Astrocyte of the hippocampus (primary cell): ENCODE results near the gene NKD1.
"Not testable (repeated sequence)": the region's sequence is repeated elsewhere in the genome, so short reads cannot be mapped to it uniquely, and the experiment has no call there.

Source experiments
- DNase-seq: peaks from one replicate; pipeline ENCODE4 v3.0.0; 2011; ENCODE audit warnings: low read depth, low spot score

NKD1 gene

DNA sequence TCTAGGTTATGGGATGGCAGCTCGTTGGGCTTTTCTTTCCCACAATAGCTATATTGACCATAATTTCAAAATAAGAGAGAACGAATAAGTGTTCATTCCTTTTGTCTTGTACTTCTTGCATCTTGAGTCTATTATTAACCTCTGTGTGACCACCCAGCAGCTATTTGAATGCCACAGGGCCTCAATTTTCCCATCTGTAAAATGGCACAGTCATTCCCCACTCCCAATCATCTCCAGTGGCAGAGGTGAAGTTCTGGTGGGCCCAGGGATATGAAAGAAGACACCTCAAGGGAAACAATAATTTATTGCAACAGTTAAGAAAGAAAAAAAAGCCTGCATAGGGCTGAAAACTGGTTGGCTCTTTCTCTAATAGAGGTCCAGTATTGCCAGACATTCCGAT, 28.6 kb upstream of the NKD1 start:
- DNase-seq, result no peak

DNA sequence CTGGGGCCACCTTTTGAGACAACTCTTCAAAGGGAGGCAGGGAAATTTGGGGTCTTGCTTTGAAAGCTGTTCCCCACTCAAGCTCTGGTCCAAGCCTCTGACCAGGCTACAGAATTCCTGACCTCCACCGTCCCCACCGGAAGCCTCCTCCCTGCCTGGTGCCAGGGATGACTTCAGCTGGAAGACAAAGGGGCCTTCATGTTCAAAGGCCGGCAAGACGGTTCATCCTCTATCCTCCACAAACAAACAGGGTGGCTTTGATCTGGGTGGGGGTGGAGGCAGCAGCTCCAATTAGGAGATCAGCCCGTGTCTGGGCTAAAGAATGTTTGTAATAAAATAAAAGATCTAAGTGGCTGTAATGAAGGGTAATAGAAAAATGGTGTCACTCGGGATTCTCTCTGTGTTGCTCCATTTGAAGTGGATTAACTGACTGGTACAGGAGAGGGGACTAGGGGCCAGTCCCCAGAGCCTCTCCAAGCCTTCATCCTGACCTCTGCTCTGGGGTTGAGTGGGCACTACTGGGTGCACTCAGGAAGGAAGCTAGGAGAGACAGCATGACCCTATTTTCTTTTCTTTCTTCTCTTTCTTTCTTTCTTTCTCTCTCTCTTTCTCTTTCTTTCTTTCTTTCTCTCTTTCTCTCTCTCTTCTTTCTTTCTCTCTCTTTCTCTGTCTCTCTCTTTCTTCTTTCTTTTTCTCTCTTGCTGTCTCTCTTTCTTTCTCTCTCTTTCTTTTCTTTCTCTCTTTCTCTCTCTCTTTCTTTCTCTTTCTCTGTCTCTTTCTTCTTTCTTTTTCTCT, 27.5 kb upstream of the NKD1 start:
- DNase-seq, result no peak

DNA sequence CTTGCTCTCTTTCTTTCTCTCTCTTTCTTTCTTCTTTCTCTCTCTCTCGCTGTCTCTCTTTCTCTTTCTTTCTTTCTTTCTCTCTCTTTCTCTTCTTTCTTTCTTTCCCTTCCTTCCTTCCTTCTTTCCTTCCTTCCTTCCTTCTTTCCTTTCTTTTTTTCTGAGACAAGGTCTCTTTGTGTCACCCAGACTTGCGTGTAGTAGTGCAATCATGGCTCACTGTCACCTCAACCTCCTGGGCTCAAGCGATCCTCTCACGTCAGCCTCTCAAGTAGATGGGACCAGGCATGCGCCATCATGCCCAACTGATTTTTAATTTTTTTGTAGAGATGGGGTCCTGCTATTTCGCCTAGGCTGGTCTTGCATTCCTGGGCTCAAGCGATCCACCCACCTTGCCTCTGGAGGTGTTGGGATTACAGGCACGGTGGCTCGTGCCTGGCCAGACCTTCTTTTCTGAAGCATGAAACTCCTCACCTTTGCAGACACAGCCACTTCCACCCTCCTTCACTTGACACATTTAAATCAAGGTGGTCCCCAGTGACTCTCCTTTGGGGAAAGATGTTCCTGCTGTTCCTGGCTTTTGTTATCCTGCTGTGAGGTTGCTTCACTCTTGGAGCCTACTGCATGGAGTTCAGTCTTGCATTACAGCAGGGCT, 26.8 kb upstream of the NKD1 start:
- no peak for DNase-seq

DNA sequence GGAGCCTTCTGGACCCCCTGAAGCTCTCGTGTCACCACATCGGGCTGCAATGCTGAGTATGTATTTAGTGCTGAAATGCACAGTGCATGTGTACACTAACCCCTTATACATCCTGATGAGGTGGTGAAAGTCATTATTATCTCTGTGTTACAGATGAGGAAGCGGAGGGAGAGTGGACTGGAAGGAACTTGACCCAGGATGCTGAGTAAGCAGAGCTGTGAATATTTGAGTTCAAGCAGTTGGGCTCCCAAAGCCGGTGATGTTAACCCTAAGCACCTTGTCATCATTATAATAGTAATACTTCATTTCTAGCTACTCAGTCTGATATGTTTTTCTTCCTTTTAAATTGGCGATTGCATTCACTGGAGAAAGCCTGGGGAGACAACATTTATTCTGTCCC, 25.9 kb upstream of the NKD1 start:
- no peak for DNase-seq

DNA sequence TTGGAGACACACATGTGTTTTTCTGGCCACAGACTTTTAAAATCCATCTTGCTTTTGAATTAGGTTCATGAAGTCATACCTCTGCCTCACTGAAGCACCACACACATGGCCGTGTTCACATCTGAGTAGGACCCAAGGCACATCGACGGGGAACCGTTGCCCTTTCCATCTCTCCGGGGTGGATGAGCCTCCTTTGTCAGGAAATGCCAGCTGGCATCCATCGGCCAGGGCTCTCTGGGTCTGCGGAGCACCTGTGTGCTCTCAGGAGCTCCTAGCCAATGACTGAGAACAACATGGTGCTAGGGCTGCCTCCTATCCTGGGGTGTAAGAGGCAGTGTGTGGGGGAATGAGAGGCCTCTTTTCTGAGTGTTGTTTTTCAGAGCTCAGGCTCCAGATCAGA, 24.5 kb upstream of the NKD1 start:
- no peak for DNase-seq

DNA sequence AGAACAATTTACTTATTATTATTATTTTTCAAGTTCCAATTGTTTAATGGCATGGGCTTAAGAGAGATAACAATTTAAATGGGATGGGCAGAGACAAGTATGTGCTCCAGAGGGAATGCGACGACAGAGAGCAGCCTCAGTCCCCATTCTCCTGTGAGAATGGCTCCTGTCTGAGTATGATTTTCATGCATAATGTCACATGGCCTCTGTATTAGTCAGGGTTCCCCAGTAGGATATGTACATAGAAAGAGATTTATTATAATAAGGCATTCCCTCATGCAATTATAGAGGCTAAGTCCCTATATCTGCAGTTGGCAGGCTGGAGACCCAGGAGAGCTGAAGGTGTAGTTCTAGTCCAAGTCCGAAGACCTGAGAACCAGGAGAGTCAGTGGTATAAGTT, 22.9 kb upstream of the NKD1 start:
- DNase-seq, result no peak

DNA sequence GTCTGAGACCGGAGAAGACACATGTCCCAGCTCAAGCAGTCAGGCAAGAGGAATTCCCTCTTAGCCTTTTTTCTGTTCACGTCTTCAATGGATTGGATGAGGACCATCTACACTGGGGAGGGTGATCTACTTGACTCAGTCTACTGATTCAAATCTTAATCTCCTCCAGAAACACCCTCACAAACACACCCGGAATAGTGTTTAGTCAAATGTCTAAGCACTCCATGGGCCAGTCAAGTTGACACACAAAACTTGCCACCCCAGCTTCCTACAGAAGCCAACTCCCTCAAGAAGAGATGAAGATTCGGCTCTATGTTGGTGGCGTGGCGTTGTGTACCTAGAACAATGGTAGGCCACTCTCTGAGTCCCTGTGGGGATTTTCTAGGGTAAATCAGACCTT, 22.5 kb upstream of the NKD1 start:
- DNase-seq, result no peak

DNA sequence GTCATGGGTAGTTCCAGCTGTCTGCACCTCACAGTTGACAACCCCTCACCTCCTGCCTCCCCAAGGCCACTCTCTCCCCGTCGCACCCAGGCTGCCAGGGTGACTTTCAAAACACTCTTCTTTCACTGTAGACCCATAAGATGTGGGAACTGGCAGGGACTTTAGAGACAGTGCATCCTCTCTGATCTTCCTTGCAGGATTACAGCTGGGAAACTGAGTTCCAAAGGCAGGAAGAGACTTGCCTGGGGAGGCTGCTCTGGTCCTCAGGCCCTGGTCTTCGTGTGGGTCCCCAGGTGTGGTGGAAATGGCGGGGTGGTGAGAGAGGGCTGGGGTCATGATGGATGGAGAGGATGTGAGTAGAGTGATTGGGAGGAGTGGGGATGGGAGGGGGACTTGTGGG, 21.9 kb upstream of the NKD1 start:
- DNase-seq, result no peak

DNA sequence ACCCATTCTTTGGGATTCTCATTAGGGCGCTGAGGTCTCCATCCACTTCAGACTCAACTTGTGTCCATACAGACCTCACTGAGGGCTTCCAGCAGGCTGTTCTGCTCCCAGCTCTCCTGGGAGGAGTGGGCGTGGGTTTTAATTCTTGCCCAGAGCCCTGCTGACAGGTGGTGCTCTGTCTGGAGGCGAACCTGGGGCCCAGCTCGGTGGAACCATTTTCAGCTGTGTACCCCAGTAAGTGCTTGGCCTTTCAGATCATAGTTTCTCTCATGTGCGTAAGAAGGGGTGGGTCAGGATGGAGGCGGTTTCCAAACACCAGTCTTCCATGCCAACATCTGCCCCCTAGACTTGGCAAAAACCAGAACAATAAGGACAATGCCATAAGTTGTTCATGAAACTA, 21.4 kb upstream of the NKD1 start:
- no peak for DNase-seq

DNA sequence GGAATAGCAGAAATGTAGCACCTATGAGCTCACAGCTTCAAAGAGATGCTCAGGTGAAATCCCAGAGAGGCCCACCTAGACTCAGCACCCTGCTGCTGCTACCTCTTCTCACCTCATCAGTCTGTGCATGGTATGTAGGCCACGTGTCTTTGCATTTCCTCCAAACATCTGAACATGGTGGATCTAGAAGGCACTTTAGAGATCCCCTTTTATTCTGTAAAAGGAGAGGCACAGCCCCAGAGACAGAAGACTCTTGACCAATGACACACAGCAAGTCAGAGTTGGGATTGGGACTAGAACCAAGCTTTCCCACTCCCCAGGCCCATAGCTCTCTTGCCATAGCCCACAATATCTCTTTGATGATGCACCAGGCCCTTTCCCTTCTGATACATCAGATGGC, 19.4 kb upstream of the NKD1 start:
- no peak for DNase-seq

DNA sequence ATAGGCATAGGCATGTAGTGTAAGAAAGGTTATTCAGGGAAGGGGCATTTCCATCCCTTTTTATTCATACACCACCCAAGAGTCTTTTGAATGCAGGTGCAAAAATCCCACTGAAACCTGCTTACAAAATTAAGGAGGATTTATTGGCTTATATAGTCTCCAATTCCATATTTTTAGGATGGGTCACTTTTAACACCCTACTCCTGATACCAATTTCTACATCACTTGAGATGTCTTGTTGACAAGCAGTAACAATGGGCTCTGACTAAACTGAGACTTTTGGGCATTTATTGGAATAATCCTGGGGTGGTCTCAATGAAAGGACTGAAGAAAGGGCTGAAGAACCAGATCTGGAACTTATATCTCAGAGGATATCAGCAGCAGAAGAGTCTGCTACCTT, 18.9 kb upstream of the NKD1 start:
- DNase-seq, result no peak

DNA sequence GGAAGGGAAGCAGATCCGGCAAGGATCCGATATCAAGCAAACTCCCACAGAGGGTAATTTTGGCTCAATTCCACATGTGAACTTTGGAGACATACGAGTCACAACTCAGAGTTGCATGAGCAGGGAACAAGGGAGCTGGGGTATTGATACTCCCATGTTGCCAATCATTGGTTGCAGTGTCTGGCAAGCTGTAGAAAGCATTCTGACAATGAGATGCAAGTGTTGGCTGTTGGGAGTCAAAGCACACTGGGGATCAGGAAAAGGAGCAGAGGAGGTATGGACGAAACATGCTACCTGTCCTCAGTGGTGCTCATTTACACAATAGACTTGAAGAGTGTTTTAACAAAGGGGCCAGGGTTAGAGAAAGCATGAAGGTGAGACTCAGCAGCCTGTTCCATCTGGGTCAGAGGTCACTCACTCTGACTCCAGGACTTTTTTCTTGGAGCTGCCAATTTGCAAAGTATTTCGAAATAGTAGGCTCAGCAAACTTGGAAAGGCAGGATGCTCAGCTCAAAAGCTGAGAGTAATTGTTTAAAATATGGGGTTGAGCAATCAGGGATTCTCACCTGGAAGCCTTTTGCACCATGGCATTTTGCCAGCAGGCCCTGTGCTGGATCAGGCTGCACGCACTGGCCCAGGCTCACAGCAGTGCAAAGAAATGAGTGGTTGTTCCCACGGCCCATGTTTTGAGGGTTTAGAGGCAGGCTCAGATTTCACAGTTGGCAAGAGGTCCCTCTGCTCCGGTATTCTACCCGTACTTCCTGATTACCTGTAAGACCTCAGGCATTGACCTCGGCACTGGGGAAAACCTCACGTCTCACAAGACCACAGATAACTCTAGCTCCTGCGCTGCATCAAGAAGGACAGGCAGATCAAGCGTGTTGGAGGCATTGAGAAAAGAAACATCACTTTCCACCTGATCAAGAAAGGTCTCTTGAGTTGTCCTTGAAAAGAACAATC, 17.6 kb upstream of the NKD1 start:
- DNase-seq, result no peak

DNA sequence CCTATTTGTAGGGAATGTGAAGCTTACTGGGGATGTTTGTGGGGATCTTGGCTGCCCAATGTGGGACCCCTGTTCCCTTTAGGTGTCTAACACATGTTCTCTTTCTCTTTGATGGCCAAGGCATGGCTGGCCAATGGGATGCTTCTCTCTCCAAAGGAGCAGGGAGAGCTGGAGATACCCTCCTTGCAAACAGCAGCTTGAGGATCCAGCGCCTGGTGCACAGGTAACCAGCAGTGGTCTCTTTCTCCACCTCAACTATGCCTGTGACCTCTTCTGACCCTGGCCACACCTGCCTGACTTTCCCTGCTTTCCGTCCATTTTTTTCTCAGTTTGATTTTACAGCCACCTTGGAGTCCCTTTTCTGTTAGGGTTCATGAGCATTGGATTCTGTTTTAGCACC, 16.8 kb upstream of the NKD1 start:
- no peak for DNase-seq

DNA sequence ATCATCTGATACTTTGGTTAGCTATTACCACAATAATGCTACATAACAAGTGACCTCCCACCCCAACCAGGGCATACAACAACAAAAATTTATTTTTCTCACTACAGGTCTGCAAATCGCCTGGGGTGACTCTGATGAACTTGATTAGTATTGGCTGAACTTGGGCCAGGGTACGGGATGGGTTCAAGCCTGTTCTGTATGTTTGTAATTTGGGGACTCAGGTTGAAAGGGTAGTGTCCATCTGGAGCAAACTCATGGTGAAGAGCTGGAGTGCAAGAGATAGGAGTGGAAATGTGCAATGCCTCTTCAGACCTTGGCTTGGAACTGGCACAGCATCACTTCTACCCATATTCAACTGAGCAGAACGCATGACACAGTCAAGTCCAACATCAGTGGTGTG, 16.3 kb upstream of the NKD1 start:
- DNase-seq, result no peak

DNA sequence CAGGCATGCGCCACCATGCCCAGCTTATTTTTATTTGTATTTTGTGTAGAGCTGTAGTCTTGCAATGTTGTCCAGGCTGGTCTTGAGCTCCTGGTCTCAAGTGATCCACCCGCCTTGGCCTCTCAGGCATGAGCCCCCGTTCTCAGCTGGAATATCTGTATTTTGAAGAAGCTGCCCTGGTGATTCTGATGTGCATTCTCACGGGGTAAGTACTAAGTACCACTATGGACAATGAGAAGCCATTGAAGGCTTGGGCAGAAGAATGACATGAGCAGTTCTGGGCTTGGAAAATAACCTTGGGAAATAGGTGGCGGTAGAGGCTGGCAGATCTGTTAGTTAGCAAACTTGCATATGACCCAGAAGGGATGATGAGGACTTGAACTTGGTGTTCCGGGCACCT, 15.6 kb upstream of the NKD1 start:
- no peak for DNase-seq

DNA sequence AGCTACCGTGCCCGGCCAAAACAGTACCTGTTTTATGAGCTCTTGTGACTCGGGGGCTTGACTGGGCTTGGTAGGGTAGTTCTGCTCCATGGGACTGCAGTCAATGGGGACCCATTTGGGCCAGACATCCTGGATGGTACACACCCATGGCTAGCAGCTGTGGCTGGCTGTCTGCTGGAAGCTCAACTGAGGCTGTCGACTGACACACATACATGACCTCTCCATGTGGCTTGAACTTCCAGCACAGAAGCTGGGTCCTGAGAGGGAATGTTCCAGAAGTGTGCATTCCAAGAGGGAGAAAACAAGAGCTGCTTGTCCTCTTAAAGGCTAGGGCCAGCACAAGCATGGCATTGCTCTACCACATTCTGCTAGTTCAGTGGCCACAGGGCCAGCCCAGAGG, 14.9 kb upstream of the NKD1 start:
- no peak for DNase-seq

DNA sequence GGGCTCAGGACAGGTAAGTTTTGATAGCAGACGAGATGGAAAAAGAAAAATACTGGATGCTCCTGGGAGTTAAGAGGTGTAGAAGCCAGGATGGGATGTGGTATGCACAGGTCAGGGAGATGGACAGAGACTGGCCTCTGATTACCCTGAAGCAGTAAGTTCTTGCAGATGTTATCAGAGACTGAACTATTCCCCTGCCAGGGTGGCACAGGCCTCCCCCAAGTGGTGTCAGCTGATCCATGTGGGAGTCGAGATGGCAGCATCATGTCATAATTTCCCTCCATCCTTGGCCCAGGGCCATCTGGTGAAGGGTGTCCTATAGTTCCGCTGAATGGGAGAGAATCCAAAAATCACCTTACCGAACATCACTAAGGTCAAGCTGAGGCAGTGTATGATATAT, 14.1 kb upstream of the NKD1 start:
- no peak for DNase-seq

DNA sequence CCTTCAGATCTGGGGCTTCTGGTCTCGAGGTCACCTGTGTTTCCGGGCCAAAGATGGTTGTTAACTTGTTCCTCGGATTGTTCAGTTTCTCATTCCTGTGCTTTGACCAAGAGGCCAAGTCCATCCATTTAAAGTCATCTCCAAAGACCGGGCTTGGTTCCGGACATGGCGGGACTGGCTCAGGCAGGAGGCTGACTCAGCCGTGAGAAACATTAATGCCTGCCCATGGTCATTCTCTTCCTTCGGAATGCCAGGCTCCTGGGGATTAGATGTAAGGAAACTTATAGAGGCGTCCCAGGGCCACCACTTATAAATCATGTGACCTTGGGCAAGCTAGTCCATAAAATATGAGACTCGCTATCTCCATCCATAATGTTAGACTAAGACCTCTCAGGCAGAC, 13.6 kb upstream of the NKD1 start:
- DNase-seq, result no peak

DNA sequence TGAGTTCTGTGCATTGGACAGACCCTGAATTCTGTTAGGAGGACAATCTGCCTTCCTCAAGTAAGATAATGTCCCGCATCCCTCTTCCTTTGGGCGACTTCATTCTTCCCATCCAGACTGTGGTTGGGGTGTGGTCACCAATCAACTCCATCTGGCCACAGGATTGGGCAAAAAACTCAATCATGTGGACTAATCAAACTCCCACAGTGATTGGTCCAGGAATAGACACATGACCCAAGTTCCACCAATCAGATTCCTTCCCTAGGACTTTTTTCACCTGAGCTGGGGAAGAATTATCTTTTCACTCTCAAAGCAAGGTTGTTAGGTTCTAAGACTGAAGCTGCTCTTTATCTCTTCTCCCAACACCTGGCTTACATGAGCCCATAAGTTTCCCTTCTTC, 13.2 kb upstream of the NKD1 start:
- DNase-seq, result no peak

DNA sequence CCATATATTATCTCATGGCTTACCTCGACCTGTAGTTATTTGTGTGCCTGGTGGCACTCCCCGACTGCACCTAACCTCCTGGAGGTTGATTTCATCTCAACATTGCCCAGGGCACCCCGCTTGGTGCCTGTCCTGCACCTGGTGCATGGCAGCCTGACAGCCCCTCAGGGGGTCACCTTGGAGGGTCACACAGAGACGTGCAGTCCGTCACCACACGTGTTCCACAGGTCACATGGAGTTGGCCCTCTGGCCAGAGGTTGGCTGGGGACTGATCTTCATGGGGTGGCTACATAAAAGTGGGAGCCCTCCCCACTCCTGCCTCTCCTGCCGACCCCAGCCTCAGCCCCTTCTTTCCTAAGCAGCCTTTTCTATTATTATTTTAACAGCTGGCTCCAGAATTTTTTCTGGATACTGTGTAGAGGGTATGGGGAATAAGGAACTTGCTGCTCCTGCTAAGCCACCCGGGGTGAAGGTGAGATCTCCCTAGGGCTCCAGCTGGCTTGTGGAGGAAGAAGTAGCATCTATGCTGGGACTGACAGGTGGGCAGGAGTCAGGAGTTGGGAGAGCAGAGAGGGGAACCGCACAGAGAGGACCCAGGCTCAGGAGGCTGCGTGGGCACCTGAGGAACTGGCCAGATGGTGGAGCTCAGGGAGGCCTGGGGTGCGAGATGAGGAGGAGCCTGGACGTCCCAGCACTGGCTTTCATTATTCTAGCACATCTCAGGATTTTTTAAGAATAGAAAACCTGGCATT, 12.5 kb upstream of the NKD1 start:
- DNase-seq, result no peak

DNA sequence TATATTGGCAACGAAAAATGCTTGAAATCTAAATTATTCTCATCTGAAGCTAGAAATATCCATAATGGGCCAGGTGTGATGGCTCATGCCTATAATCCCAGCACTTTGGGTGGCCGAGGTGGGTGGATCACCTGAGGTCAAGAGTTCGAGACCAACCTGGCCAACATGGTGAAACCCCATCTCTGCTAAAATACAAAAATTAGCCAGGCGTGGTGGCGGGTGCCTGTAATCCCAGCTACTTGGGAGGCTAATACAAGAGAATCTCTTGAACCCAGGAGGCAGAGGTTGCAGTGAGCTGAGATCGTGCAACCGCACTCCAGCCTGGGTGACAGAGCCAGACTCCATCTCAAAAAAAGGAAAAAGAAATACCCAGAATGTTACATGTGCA, 11.9 kb upstream of the NKD1 start:
- DNase-seq, result not testable (repeated sequence)
